ENCODE results near the gene STARD13. TPM values are rescaled to one million over a fixed set of nuclear protein-coding genes. Genes with fewer than 3 reads are reported as not detected.

Gene STARD13
- total RNA-seq, 2 donors from 2014 or later, result 27.4 to 31.1 TPM

- Histone ChIP-seq H3K27me3 (replicated peaks; ENCODE audit: insufficient read depth) (no peaks in the 10 kb centered on the region), H3K36me3 (no peaks in the 10 kb centered on the region), H3K4me3 (no peak overlapping the region), H3K9me3 (no peaks in the 10 kb centered on the region), H3K4me1 (replicated peaks) (peaks cover 9% of the 10 kb centered on the region), H3K27ac (peak overlapping the region in 1 of 2 donors; percentile 0)
- TF ChIP-seq POLR2AphosphoS5 (IDR thresholded peaks at IDR 0.05), result no peak
- peak in 1 of 4 experiments; percentile 19 for TF ChIP-seq CTCF (IDR thresholded peaks at IDR 0.05)
- whole genome bisulfite sequencing, result 74% methylated on average over 9 of the region's 9 CpGs
- intact Hi-C loops (cut with DNase I), result no loop called here
- no peak for DNase-seq (ENCODE audit: low spot score)
These were observed 228.4 kb downstream of the STARD13 start for GRCh38 chr13:33057019-33057780.

GRCh38 chr13:33053397-33054066, 232.0 kb downstream of the STARD13 start:
- H3K36me3 ChIP-seq, result no peaks in the 10 kb centered on the region
- no peak overlapping the region for H3K4me3 ChIP-seq
- peaks cover 11% of the 10 kb centered on the region for H3K4me1 ChIP-seq (replicated peaks)
- TF ChIP-seq POLR2AphosphoS5 (IDR thresholded peaks at IDR 0.05), result no peak
- TF ChIP-seq POLR2A (IDR thresholded peaks at IDR 0.05), result no peak
- TF ChIP-seq CTCF (IDR thresholded peaks at IDR 0.05), result no peak
- 82% methylated on average over 7 of the region's 7 CpGs for WGBS
- peak overlapping the region in 1 of 2 donors; percentile 28 for H3K27ac ChIP-seq
- H3K9me3 ChIP-seq, result no peaks in the 10 kb centered on the region
- DNase-seq (ENCODE audit: low spot score), result no peak
- intact Hi-C loops (cut with DNase I), result no loop called here
- no peaks in the 10 kb centered on the region for H3K27me3 ChIP-seq (replicated peaks; ENCODE audit: insufficient read depth)
